PC-3 (cell line): ENCODE measurements around the gene EME2. TPM values are rescaled to one million over a fixed set of nuclear protein-coding genes. Genes with fewer than 3 reads are reported as not detected.

Source experiments
- ATAC-seq: fragments of 200-7000 bp; cut with Tn5 transposase; 2 replicates; pipeline ENCODE4 v1.9.1; 2020; ENCODE audit warnings: mild to moderate bottlenecking, moderate library complexity
- BruUV-seq: library from RNA; stranded (reverse); fragments of 400-500 nt; replicated peaks from 2 replicates; lab custom pipeline; 2021; lab: Mats Ljungman, UMichigan
- CTCF ChIA-PET: fragments of 300-600 bp; sonication (Branson Sonifier 250); formaldehyde crosslinking; loops from one replicate; lab custom pipeline; 2022; ENCODE audit warnings: antibody characterized with exemption; lab: Charles Lee
- POLR2A ChIA-PET: fragments of 300-600 bp; sonication (Branson Sonifier 250); formaldehyde crosslinking; loops from one replicate; lab custom pipeline; 2022; ENCODE audit warnings: antibody characterized with exemption; ENCODE audit not compliant: unreplicated experiment; lab: Charles Lee
- DNase-seq: peaks from one replicate; pipeline ENCODE4 v3.0.0-alpha.2; 2015
- H2AFZ ChIP-seq: fragments of 300-600 bp; sonication (generic); 2 replicates; pipeline ENCODE4 v1.6.0; 2016; ENCODE audit warnings: antibody characterized with exemption, low read length
- H3F3A ChIP-seq: fragments of 300-600 bp; sonication (generic); one replicate; pipeline ENCODE4 v1.6.0; 2017; ENCODE audit warnings: antibody characterized with exemption, low read length, control low read depth, mild to moderate bottlenecking; ENCODE audit not compliant: unreplicated experiment
- H3K27ac ChIP-seq: fragments of 300-600 bp; sonication (generic); 2 replicates; pipeline ENCODE4 v1.5.1; 2016; ENCODE audit warnings: mild to moderate bottlenecking, low read length
- H3K27me3 ChIP-seq: fragments of 300-600 bp; sonication (generic); 2 replicates; pipeline ENCODE4 v1.6.1; 2016; ENCODE audit warnings: low read length, mixed read lengths
- H3K36me3 ChIP-seq: fragments of 300-600 bp; sonication (generic); 2 replicates; pipeline ENCODE4 v1.6.1; 2016; ENCODE audit warnings: low read depth, mixed run types, low read length, mixed read lengths
- H3K4me1 ChIP-seq: fragments of 300-600 bp; sonication (generic); 2 replicates; pipeline ENCODE4 v1.5.1; 2016; ENCODE audit warnings: low read length; ENCODE audit not compliant: insufficient read depth
- H3K4me2 ChIP-seq: fragments of 300-600 bp; sonication (generic); 2 replicates; pipeline ENCODE4 v1.6.0; 2016; ENCODE audit warnings: low read length
- H3K4me3 ChIP-seq: fragments of 300-600 bp; sonication (generic); 2 replicates; pipeline ENCODE4 v1.5.1; 2016; ENCODE audit warnings: mild to moderate bottlenecking, low read length, mixed read lengths
- H3K79me2 ChIP-seq: fragments of 300-600 bp; sonication (generic); 2 replicates; pipeline ENCODE4 v1.6.1; 2017; ENCODE audit warnings: low read length, mixed read lengths
- H3K9ac ChIP-seq: fragments of 300-600 bp; sonication (generic); 2 replicates; pipeline ENCODE4 v1.6.0; 2016; ENCODE audit warnings: mild to moderate bottlenecking, low read length
- H3K9me2 ChIP-seq: fragments of 300-600 bp; sonication (generic); replicated peaks from 2 replicates; pipeline ENCODE4 v1.6.1; 2016; ENCODE audit warnings: mixed run types, low read length, mixed read lengths
- H3K9me3 ChIP-seq: fragments of 300-600 bp; sonication (generic); 2 replicates; pipeline ENCODE4 v1.6.1; 2016; ENCODE audit warnings: low read length, mixed read lengths
- H4K20me1 ChIP-seq: fragments of 300-600 bp; sonication (generic); 2 replicates; pipeline ENCODE4 v1.6.1; 2016; ENCODE audit warnings: low read length, mixed read lengths
- EZH2 ChIP-seq: fragments of 300-600 bp; sonication (generic); IDR thresholded peaks from one replicate; pipeline ENCODE4 v1.6.1; 2017; ENCODE audit warnings: antibody characterized with exemption, mild to moderate bottlenecking, low read length; ENCODE audit not compliant: unreplicated experiment
- EZH2phosphoT487 ChIP-seq: fragments of 300-600 bp; sonication (generic); IDR thresholded peaks from 2 replicates; pipeline ENCODE4 v1.6.1; 2018; ENCODE audit warnings: mild to moderate bottlenecking, antibody characterized with exemption, low read length, borderline replicate concordance
- intact Hi-C: fragments of 100-400 bp; cut with micrococcal nuclease; formaldehyde crosslinking; loops from 2 replicates; pipeline ENCODE4 v1.9.0; 2023
- total RNA-seq: library from RNA; depleted of rRNA; stranded (reverse); fragments of >200 nt; gene quantifications from 2 replicates; pipeline ENCODE4 v1.2.3, GENCODE V29; 2014
- TF ChIP-seq, protein P1 (sequence below): fragments of 300-600 bp; sonication (generic); conservative IDR thresholded peaks from 2 replicates; pipeline ENCODE4 v1.5.1; 2017; ENCODE audit warnings: antibody characterized with exemption, low read depth, mild to moderate bottlenecking, low read length

Gene EME2
- total RNA-seq, 1 experiment from 2014 or later = 12.5 TPM

DNA sequence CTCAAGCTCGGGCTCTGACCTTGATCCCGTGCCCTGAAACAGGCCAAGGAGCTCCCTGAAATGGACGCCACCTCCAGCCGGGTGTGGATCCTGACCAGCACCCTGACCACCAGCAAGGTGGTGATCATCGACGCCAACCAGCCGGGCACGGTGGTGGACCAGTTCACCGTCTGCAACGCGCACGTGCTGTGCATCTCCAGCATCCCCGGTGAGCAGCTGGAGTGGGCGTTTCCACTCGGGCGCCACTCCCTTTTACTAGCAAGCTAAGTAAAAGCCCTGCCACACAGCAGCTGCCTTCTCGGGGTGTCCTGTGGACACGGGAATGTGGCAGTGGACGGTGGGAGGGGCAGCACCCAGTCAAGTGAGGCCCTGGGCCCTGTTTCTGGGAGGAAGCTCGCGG lies 7.6 kb upstream of the EME2 start:
- BruUV-seq = no TSS peak
- ChIA-PET POLR2A (no interaction called here), CTCF (no interaction called here)
- H3F3A ChIP-seq = no peaks in the 10 kb centered on the region
- no peak overlapping the region for H3K4me3 ChIP-seq
- no peaks in the 10 kb centered on the region for H3K27me3 ChIP-seq
- H3K4me1 ChIP-seq = no peaks in the 10 kb centered on the region
- TF ChIP-seq EZH2phosphoT487 = no peak
- TF ChIP-seq EZH2 = no peak
- TF ChIP-seq, protein P1, sequence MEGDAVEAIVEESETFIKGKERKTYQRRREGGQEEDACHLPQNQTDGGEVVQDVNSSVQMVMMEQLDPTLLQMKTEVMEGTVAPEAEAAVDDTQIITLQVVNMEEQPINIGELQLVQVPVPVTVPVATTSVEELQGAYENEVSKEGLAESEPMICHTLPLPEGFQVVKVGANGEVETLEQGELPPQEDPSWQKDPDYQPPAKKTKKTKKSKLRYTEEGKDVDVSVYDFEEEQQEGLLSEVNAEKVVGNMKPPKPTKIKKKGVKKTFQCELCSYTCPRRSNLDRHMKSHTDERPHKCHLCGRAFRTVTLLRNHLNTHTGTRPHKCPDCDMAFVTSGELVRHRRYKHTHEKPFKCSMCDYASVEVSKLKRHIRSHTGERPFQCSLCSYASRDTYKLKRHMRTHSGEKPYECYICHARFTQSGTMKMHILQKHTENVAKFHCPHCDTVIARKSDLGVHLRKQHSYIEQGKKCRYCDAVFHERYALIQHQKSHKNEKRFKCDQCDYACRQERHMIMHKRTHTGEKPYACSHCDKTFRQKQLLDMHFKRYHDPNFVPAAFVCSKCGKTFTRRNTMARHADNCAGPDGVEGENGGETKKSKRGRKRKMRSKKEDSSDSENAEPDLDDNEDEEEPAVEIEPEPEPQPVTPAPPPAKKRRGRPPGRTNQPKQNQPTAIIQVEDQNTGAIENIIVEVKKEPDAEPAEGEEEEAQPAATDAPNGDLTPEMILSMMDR = no peak
- intact Hi-C loops = no loop called here
- no peak for ATAC-seq
- no peak for DNase-seq
- no peaks in the 10 kb centered on the region for H3K79me2 ChIP-seq
- no peak overlapping the region for H3K27ac ChIP-seq
- no peak overlapping the region for H3K9ac ChIP-seq
- no peaks in the 10 kb centered on the region for H3K9me3 ChIP-seq
- H3K9me2 ChIP-seq = no peaks in the 10 kb centered on the region
- no peak overlapping the region for H2AFZ ChIP-seq
- H3K36me3 ChIP-seq = no peaks in the 10 kb centered on the region
- no peaks in the 10 kb centered on the region for H4K20me1 ChIP-seq
- H3K4me2 ChIP-seq = no peak overlapping the region

DNA sequence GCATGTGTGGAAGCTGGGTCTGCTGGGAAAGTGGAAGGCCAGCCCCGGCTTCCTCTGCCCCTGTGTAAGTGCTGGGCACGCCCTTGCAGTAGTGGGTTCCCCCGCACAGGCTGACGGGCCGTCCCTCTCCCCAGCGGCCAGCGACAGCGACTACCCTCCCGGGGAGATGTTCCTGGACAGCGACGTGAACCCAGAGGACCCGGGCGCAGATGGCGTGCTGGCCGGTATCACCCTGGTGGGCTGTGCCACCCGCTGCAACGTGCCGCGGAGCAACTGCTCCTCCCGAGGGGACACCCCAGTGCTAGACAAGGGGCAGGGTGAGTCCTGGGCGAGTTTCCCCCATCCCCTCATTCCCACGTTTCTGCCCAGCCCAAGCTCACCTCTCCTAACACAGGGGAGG lies 6.8 kb upstream of the EME2 start:
- Histone ChIP-seq H3K36me3 (no peaks in the 10 kb centered on the region), H3F3A (no peaks in the 10 kb centered on the region), H4K20me1 (no peaks in the 10 kb centered on the region), H2AFZ (no peak overlapping the region), H3K79me2 (no peaks in the 10 kb centered on the region), H3K4me1 (no peaks in the 10 kb centered on the region), H3K9me3 (no peaks in the 10 kb centered on the region), H3K4me3 (no peak overlapping the region), H3K9me2 (no peaks in the 10 kb centered on the region), H3K27ac (no peak overlapping the region), H3K27me3 (no peaks in the 10 kb centered on the region), H3K4me2 (no peak overlapping the region), H3K9ac (no peak overlapping the region)
- BruUV-seq = no TSS peak
- ATAC-seq (no peak), DNase-seq (no peak)
- intact Hi-C loops = no loop called here
- TF ChIP-seq EZH2 (no peak), EZH2phosphoT487 (no peak)
- TF ChIP-seq, protein P1 = no peak
- ChIA-PET CTCF (no interaction called here), POLR2A (no interaction called here)

DNA sequence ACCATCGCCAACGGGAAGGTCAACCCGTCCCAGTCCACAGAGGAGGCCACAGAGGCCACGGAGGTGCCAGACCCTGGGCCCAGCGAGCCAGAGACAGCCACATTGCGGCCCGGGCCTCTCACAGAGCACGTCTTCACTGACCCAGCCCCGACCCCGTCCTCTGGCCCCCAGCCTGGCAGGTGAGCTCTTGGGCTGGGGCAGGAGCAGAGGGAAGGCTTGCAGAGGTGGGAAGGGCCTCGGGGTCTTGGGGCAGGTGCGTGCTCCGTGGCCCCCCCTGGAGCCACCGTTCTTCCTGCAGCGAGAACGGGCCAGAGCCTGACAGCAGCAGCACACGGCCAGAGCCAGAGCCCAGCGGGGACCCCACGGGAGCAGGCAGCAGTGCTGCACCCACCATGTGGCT lies 6.4 kb upstream of the EME2 start:
- no peaks in the 10 kb centered on the region for H3K4me1 ChIP-seq
- H3K9me3 ChIP-seq = no peaks in the 10 kb centered on the region
- no peak for ATAC-seq
- DNase-seq = no peak
- H3K9me2 ChIP-seq = no peaks in the 10 kb centered on the region
- no peaks in the 10 kb centered on the region for H3K79me2 ChIP-seq
- H3F3A ChIP-seq = no peaks in the 10 kb centered on the region
- no peak overlapping the region for H3K9ac ChIP-seq
- BruUV-seq = no TSS peak
- ChIA-PET POLR2A (no interaction called here), CTCF (no interaction called here)
- H3K36me3 ChIP-seq = no peaks in the 10 kb centered on the region
- H2AFZ ChIP-seq = no peak overlapping the region
- H3K27ac ChIP-seq = no peak overlapping the region
- H3K4me3 ChIP-seq = no peak overlapping the region
- intact Hi-C loops = no loop called here
- no peaks in the 10 kb centered on the region for H4K20me1 ChIP-seq
- TF ChIP-seq, protein P1 = no peak
- H3K27me3 ChIP-seq = no peaks in the 10 kb centered on the region
- no peak overlapping the region for H3K4me2 ChIP-seq
